Measurements from ENCODE around the gene CD52.

DNA sequence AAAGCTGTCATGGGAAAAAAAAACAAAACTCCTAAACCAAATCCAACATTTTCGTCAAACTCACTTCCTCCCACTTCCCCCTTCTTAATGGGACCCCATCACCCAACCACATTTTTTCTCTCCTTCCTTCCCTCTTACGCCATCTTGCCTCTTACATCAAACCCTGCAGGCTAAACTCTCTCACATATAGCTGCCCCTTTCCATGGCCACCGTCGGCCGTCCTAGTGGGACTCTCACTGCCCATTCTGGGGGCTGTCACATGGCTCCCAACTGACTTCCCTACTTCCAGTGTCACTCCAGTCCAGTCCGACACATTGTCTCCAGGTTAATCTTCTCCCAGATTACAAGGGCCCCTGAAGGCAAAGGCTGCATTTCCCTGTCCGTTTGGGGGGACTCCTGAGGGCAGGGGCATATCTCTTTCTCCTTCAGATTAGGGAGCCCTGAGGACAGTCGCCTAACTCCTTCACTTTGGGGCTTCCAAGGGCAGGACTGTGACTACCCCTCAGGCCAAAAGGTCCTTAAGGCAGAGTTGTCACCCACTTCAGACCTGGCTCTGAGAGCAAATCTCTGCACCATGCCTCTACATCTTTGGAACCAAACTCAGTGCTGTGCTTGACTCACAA lies 12.0 kb upstream of the CD52 start:
- TF ChIP-seq, protein P1, sequence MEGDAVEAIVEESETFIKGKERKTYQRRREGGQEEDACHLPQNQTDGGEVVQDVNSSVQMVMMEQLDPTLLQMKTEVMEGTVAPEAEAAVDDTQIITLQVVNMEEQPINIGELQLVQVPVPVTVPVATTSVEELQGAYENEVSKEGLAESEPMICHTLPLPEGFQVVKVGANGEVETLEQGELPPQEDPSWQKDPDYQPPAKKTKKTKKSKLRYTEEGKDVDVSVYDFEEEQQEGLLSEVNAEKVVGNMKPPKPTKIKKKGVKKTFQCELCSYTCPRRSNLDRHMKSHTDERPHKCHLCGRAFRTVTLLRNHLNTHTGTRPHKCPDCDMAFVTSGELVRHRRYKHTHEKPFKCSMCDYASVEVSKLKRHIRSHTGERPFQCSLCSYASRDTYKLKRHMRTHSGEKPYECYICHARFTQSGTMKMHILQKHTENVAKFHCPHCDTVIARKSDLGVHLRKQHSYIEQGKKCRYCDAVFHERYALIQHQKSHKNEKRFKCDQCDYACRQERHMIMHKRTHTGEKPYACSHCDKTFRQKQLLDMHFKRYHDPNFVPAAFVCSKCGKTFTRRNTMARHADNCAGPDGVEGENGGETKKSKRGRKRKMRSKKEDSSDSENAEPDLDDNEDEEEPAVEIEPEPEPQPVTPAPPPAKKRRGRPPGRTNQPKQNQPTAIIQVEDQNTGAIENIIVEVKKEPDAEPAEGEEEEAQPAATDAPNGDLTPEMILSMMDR (IDR thresholded peaks at IDR 0.05) = no peak
- TF ChIP-seq EP300 (IDR thresholded peaks at IDR 0.05) = no peak
